ENCODE measurements around the gene DENND2A. TPM values are rescaled to one million over a fixed set of nuclear protein-coding genes. Genes with fewer than 3 reads are reported as not detected.
"Not testable (repeated sequence)": the region's sequence is repeated elsewhere in the genome, so short reads cannot be mapped to it uniquely, and the experiment has no call there.

DENND2A gene
- total RNA-seq, 2 experiments from 2014 or later, result not detected

GRCh38 chr7:140577651-140578050, 63.0 kb downstream of the DENND2A start:
- no peaks in the 10 kb centered on the region for H3K4me1 Mint-ChIP-seq
- H3K27me3 Mint-ChIP-seq, result peaks cover 17% of the 10 kb centered on the region
- no peak for DNase-seq
- CTCF ChIA-PET, result no interaction called here
- H3K36me3 Mint-ChIP-seq (ENCODE audit: low read depth), result no peaks in the 10 kb centered on the region
- H3K27ac Mint-ChIP-seq, result no peak overlapping the region
- no peaks in the 10 kb centered on the region for H3K9me3 Mint-ChIP-seq
- no peak overlapping the region for H3K4me3 Mint-ChIP-seq
- POLR2A ChIA-PET, result no interaction called here

GRCh38 chr7:140576589-140576988, 64.0 kb downstream of the DENND2A start:
- Mint-ChIP-seq H3K36me3 (ENCODE audit: low read depth) (no peaks in the 10 kb centered on the region), H3K4me3 (no peak overlapping the region), H3K9me3 (no peaks in the 10 kb centered on the region), H3K27ac (no peak overlapping the region), H3K27me3 (peaks cover 17% of the 10 kb centered on the region), H3K4me1 (no peaks in the 10 kb centered on the region)
- no peak for DNase-seq
- ChIA-PET POLR2A (no interaction called here), CTCF (no interaction called here)

GRCh38 chr7:140571538-140572122, 69.0 kb downstream of the DENND2A start:
- DNase-seq, result no peak
- POLR2A ChIA-PET, result no interaction called here
- CTCF ChIA-PET, result no interaction called here
- H3K4me3 Mint-ChIP-seq, result no peak overlapping the region
- H3K27me3 Mint-ChIP-seq, result peaks cover 13% of the 10 kb centered on the region
- no peaks in the 10 kb centered on the region for H3K36me3 Mint-ChIP-seq (ENCODE audit: low read depth)
- no peak overlapping the region for H3K27ac Mint-ChIP-seq
- H3K9me3 Mint-ChIP-seq, result no peaks in the 10 kb centered on the region
- H3K4me1 Mint-ChIP-seq, result no peaks in the 10 kb centered on the region

- H3K9me3 Mint-ChIP-seq, result no peaks in the 10 kb centered on the region
- ChIA-PET CTCF (no interaction called here), POLR2A (no interaction called here)
- no peak overlapping the region for H3K4me3 Mint-ChIP-seq
- no peak for DNase-seq
- no peaks in the 10 kb centered on the region for H3K36me3 Mint-ChIP-seq (ENCODE audit: low read depth)
- no peak overlapping the region for H3K27ac Mint-ChIP-seq
- H3K27me3 Mint-ChIP-seq, result peaks cover 11% of the 10 kb centered on the region
- no peaks in the 10 kb centered on the region for H3K4me1 Mint-ChIP-seq
Observed at GRCh38 chr7:140570120-140570519, 70.5 kb downstream of the DENND2A start.

- H3K9me3 Mint-ChIP-seq, result no peaks in the 10 kb centered on the region
- H3K27me3 Mint-ChIP-seq, result peaks cover 3% of the 10 kb centered on the region
- H3K4me1 Mint-ChIP-seq, result no peaks in the 10 kb centered on the region
- no peak overlapping the region for H3K27ac Mint-ChIP-seq
- POLR2A ChIA-PET, result no interaction called here
- CTCF ChIA-PET, result interaction anchor here (0.6 kb wide), 1 partner anchor 53 kb away, joined by 5 read pairs; no protein-coding TSS in a partner anchor
- H3K36me3 Mint-ChIP-seq (ENCODE audit: low read depth), result no peaks in the 10 kb centered on the region
- no peak for DNase-seq
- no peak overlapping the region for H3K4me3 Mint-ChIP-seq
Observed at GRCh38 chr7:140568021-140568813, 72.4 kb downstream of the DENND2A start.

- POLR2A ChIA-PET; H3K27ac Mint-ChIP-seq; CTCF ChIA-PET; H3K4me3 Mint-ChIP-seq; DNase-seq; H3K4me1 Mint-ChIP-seq; H3K27me3 Mint-ChIP-seq; H3K36me3 Mint-ChIP-seq (ENCODE audit: low read depth); H3K9me3 Mint-ChIP-seq: not testable (repeated sequence)
Observed at GRCh38 chr7:140566186-140566585, 74.4 kb downstream of the DENND2A start.

- H3K9me3 Mint-ChIP-seq; H3K27ac Mint-ChIP-seq; POLR2A ChIA-PET; H3K4me3 Mint-ChIP-seq; H3K4me1 Mint-ChIP-seq; H3K27me3 Mint-ChIP-seq; H3K36me3 Mint-ChIP-seq (ENCODE audit: low read depth); CTCF ChIA-PET; DNase-seq: not testable (repeated sequence)
Observed at GRCh38 chr7:140565761-140566160, 74.9 kb downstream of the DENND2A start.

GRCh38 chr7:140564643-140565042, 76.0 kb downstream of the DENND2A start:
- no peaks in the 10 kb centered on the region for H3K9me3 Mint-ChIP-seq
- ChIA-PET POLR2A (no interaction called here), CTCF (no interaction called here)
- no peaks in the 10 kb centered on the region for H3K27me3 Mint-ChIP-seq
- H3K4me3 Mint-ChIP-seq, result no peak overlapping the region
- DNase-seq, result no peak
- H3K27ac Mint-ChIP-seq, result no peak overlapping the region
- H3K36me3 Mint-ChIP-seq (ENCODE audit: low read depth), result no peaks in the 10 kb centered on the region
- no peaks in the 10 kb centered on the region for H3K4me1 Mint-ChIP-seq

- H3K9me3 Mint-ChIP-seq, result no peaks in the 10 kb centered on the region
- H3K36me3 Mint-ChIP-seq (ENCODE audit: low read depth), result no peaks in the 10 kb centered on the region
- H3K4me1 Mint-ChIP-seq, result no peaks in the 10 kb centered on the region
- H3K4me3 Mint-ChIP-seq, result no peak overlapping the region
- no peaks in the 10 kb centered on the region for H3K27me3 Mint-ChIP-seq
- DNase-seq, result no peak
- POLR2A ChIA-PET, result no interaction called here
- CTCF ChIA-PET, result no interaction called here
- no peak overlapping the region for H3K27ac Mint-ChIP-seq
Observed at GRCh38 chr7:140562926-140563481, 77.6 kb downstream of the DENND2A start.

- H3K36me3 Mint-ChIP-seq (ENCODE audit: low read depth), result no peaks in the 10 kb centered on the region
Observed at GRCh38 chr7:140559410-140559809, 81.2 kb downstream of the DENND2A start.

GRCh38 chr7:140557809-140558518, 82.6 kb downstream of the DENND2A start:
- no peak for DNase-seq

More at GRCh38 chr7:140559410-140559809, 81.2 kb downstream of the DENND2A start:
- no peak overlapping the region for H3K27ac Mint-ChIP-seq
- H3K9me3 Mint-ChIP-seq, result no peaks in the 10 kb centered on the region
- CTCF ChIA-PET, result interaction anchor here (0.6 kb wide), 1 partner anchor 959 kb away, joined by 3 read pairs; no protein-coding TSS in a partner anchor
- POLR2A ChIA-PET, result no interaction called here
- H3K27me3 Mint-ChIP-seq, result no peaks in the 10 kb centered on the region
- H3K4me3 Mint-ChIP-seq, result no peak overlapping the region
- no peak for DNase-seq
- H3K4me1 Mint-ChIP-seq, result no peaks in the 10 kb centered on the region

GRCh38 chr7:140557069-140557468, 83.5 kb downstream of the DENND2A start:
- no peaks in the 10 kb centered on the region for H3K9me3 Mint-ChIP-seq
- POLR2A ChIA-PET, result no interaction called here

More at GRCh38 chr7:140557809-140558518, 82.6 kb downstream of the DENND2A start:
- H3K27ac Mint-ChIP-seq, result no peak overlapping the region
- ChIA-PET POLR2A (no interaction called here), CTCF (no interaction called here)
- H3K36me3 Mint-ChIP-seq (ENCODE audit: low read depth), result no peaks in the 10 kb centered on the region
- H3K4me1 Mint-ChIP-seq, result no peaks in the 10 kb centered on the region
- H3K4me3 Mint-ChIP-seq, result no peak overlapping the region
- no peaks in the 10 kb centered on the region for H3K9me3 Mint-ChIP-seq
- no peaks in the 10 kb centered on the region for H3K27me3 Mint-ChIP-seq

GRCh38 chr7:140553236-140553635, 87.4 kb downstream of the DENND2A start:
- DNase-seq; CTCF ChIA-PET; H3K9me3 Mint-ChIP-seq; H3K27ac Mint-ChIP-seq; H3K4me1 Mint-ChIP-seq; H3K4me3 Mint-ChIP-seq; POLR2A ChIA-PET; H3K27me3 Mint-ChIP-seq; H3K36me3 Mint-ChIP-seq (ENCODE audit: low read depth): not testable (repeated sequence)

More at GRCh38 chr7:140557069-140557468, 83.5 kb downstream of the DENND2A start:
- no peaks in the 10 kb centered on the region for H3K4me1 Mint-ChIP-seq
- CTCF ChIA-PET, result no interaction called here
- no peak overlapping the region for H3K27ac Mint-ChIP-seq
- no peak overlapping the region for H3K4me3 Mint-ChIP-seq
- H3K27me3 Mint-ChIP-seq, result no peaks in the 10 kb centered on the region
- H3K36me3 Mint-ChIP-seq (ENCODE audit: low read depth), result no peaks in the 10 kb centered on the region
- DNase-seq, result no peak

Data from activated CD4-positive, alpha-beta memory T cell treated with anti-CD3 and anti-CD28 coated beads, Interleukin-2, amount 10 ng/mL, durations not matched to agents 7 days and 5 days (primary cell).